Measurements from ENCODE around the gene YBX3.

YBX3 gene

GRCh38 chr12:10726945-10727344 is 3.8 kb upstream of the YBX3 start:
- no peaks in the 10 kb centered on the region for H3K9me2 ChIP-seq (replicated peaks; ENCODE audit: insufficient read depth, low read length)
- H3K4me1 ChIP-seq (ENCODE audit: low read length), result peaks cover 5% of the 10 kb centered on the region; the same call in 1 of the 2 replicates
- no peaks in the 10 kb centered on the region for H4K20me1 ChIP-seq (ENCODE audit: insufficient read depth, low read length)
- peaks cover 8% of the 10 kb centered on the region for H3K79me2 ChIP-seq (ENCODE audit: low read length)
- H2AFZ ChIP-seq (ENCODE audit: low read length), result no peak overlapping the region
- no peaks in the 10 kb centered on the region for H3K9me3 ChIP-seq (replicated peaks; ENCODE audit: insufficient read depth, low read length)
- H3K4me2 ChIP-seq (ENCODE audit: low read depth, low read length), result no peak overlapping the region
- H3K4me3 ChIP-seq (ENCODE audit: low read length), result no peak overlapping the region
- DNase-seq, result no peak
- 0 out of 2 replicates have a peak, but pooled peaks cover 7% of the 10 kb centered on the region for H3K27me3 ChIP-seq (replicated peaks; ENCODE audit: insufficient read depth, low read length)
- no peaks in the 10 kb centered on the region for H3K36me3 ChIP-seq (replicated peaks; ENCODE audit: insufficient read depth, low read length)
- no peaks in the 10 kb centered on the region for H3F3A ChIP-seq (ENCODE audit: insufficient read depth, low read length)
- H3K27ac ChIP-seq (ENCODE audit: low read length), result no peak overlapping the region
- no peak overlapping the region for H3K9ac ChIP-seq (ENCODE audit: low read length)
- TF ChIP-seq EZH2 (optimal IDR thresholded peaks at IDR 0.05; ENCODE audit: low read depth, low read length), result no peak
- TF ChIP-seq CTCF (IDR thresholded peaks at IDR 0.05; ENCODE audit: low read length), result no peak
- no peak for TF ChIP-seq EZH2phosphoT487 (IDR thresholded peaks at IDR 0.05; ENCODE audit: low read length)

- no peaks in the 10 kb centered on the region for H3K36me3 ChIP-seq (replicated peaks; ENCODE audit: insufficient read depth, low read length)
- 0 out of 2 replicates have a peak, but pooled peaks cover 7% of the 10 kb centered on the region for H3K27me3 ChIP-seq (replicated peaks; ENCODE audit: insufficient read depth, low read length)
- H3F3A ChIP-seq (ENCODE audit: insufficient read depth, low read length), result no peaks in the 10 kb centered on the region
- H2AFZ ChIP-seq (ENCODE audit: low read length), result no peak overlapping the region
- no peak overlapping the region for H3K27ac ChIP-seq (ENCODE audit: low read length)
- TF ChIP-seq CTCF (IDR thresholded peaks at IDR 0.05; ENCODE audit: low read length) (no peak), EZH2 (optimal IDR thresholded peaks at IDR 0.05; ENCODE audit: low read depth, low read length) (no peak), EZH2phosphoT487 (IDR thresholded peaks at IDR 0.05; ENCODE audit: low read length) (no peak)
- H3K9ac ChIP-seq (ENCODE audit: low read length), result no peak overlapping the region
- H3K4me1 ChIP-seq (ENCODE audit: low read length), result peaks cover 17% of the 10 kb centered on the region
- no peak overlapping the region for H3K4me3 ChIP-seq (ENCODE audit: low read length)
- H3K79me2 ChIP-seq (ENCODE audit: low read length), result peaks cover 27% of the 10 kb centered on the region
- H3K9me2 ChIP-seq (replicated peaks; ENCODE audit: insufficient read depth, low read length), result no peaks in the 10 kb centered on the region
- H3K4me2 ChIP-seq (ENCODE audit: low read depth, low read length), result no peak overlapping the region
- H3K9me3 ChIP-seq (replicated peaks; ENCODE audit: insufficient read depth, low read length), result no peaks in the 10 kb centered on the region
- no peaks in the 10 kb centered on the region for H4K20me1 ChIP-seq (ENCODE audit: insufficient read depth, low read length)
- DNase-seq, result no peak
Observed at GRCh38 chr12:10725003-10725402, 1.9 kb upstream of the YBX3 start.

- peak overlapping the region; percentile 46 for H3K4me2 ChIP-seq (ENCODE audit: low read depth, low read length)
- H3K4me1 ChIP-seq (ENCODE audit: low read length), result peaks cover 21% of the 10 kb centered on the region
- 0 out of 2 replicates have a peak, but pooled peaks cover 5% of the 10 kb centered on the region for H4K20me1 ChIP-seq (ENCODE audit: insufficient read depth, low read length)
- no peaks in the 10 kb centered on the region for H3F3A ChIP-seq (ENCODE audit: insufficient read depth, low read length)
- H3K79me2 ChIP-seq (ENCODE audit: low read length), result peaks cover 52% of the 10 kb centered on the region
- H2AFZ ChIP-seq (ENCODE audit: low read length), result peak overlapping the region; percentile 74
- H3K9me3 ChIP-seq (replicated peaks; ENCODE audit: insufficient read depth, low read length), result no peaks in the 10 kb centered on the region
- H3K9ac ChIP-seq (ENCODE audit: low read length), result peak overlapping the region; percentile 93
- 0 out of 2 replicates have a peak, but pooled peaks cover 7% of the 10 kb centered on the region for H3K27me3 ChIP-seq (replicated peaks; ENCODE audit: insufficient read depth, low read length)
- H3K36me3 ChIP-seq (replicated peaks; ENCODE audit: insufficient read depth, low read length), result no peaks in the 10 kb centered on the region
- peak overlapping the region; percentile 60; the same call in 1 of the 2 replicates for H3K27ac ChIP-seq (ENCODE audit: low read length)
- DNase-seq, result peak; percentile 47
- peak overlapping the region; percentile 95 for H3K4me3 ChIP-seq (ENCODE audit: low read length)
- TF ChIP-seq CTCF (IDR thresholded peaks at IDR 0.05; ENCODE audit: low read length) (peak; percentile 20; the same call in 1 of the 2 replicates), EZH2phosphoT487 (IDR thresholded peaks at IDR 0.05; ENCODE audit: low read length) (no peak)
- no peaks in the 10 kb centered on the region for H3K9me2 ChIP-seq (replicated peaks; ENCODE audit: insufficient read depth, low read length)
Observed at GRCh38 chr12:10722502-10722904, 620 bp downstream of the YBX3 start.
